ENCODE results near the gene APEH.

- no peak for TF ChIP-seq SMC3 (IDR thresholded peaks at IDR 0.05; ENCODE audit: borderline replicate concordance, low read length)
- TF ChIP-seq CTCF (IDR thresholded peaks at IDR 0.05 in 2 of 3, conservative IDR thresholded peaks at IDR 0.05 in 1 of 3; ENCODE audit: control insufficient read depth in 2 of 3, extremely low read depth in 1 of 3, insufficient read depth in 1 of 3, low read depth in 3 of 3, low read length in 3 of 3), result no peak
- no peak for TF ChIP-seq RAD51 (IDR thresholded peaks at IDR 0.05)
- no peak for TF ChIP-seq TAF1 (IDR thresholded peaks at IDR 0.05; ENCODE audit: borderline replicate concordance, low read depth, low read length)
- TF ChIP-seq POLR2AphosphoS5 (IDR thresholded peaks at IDR 0.05; ENCODE audit: low read length), result no peak
- TF ChIP-seq NR2C2 (IDR thresholded peaks at IDR 0.05; ENCODE audit: borderline replicate concordance, control insufficient read depth, insufficient read length, low read depth), result no peak
- no peak for TF ChIP-seq SIX5 (IDR thresholded peaks at IDR 0.05; ENCODE audit: low read depth, low read length, severe bottlenecking)
Observed at GRCh38 chr3:49721596-49721895, 47.4 kb downstream of the APEH start.

Measured in GM12878 (cell line).